ENCODE data around the gene BAG3.
"Not testable (repeated sequence)": the region's sequence is repeated elsewhere in the genome, so short reads cannot be mapped to it uniquely, and the experiment has no call there.

Gene BAG3

DNA sequence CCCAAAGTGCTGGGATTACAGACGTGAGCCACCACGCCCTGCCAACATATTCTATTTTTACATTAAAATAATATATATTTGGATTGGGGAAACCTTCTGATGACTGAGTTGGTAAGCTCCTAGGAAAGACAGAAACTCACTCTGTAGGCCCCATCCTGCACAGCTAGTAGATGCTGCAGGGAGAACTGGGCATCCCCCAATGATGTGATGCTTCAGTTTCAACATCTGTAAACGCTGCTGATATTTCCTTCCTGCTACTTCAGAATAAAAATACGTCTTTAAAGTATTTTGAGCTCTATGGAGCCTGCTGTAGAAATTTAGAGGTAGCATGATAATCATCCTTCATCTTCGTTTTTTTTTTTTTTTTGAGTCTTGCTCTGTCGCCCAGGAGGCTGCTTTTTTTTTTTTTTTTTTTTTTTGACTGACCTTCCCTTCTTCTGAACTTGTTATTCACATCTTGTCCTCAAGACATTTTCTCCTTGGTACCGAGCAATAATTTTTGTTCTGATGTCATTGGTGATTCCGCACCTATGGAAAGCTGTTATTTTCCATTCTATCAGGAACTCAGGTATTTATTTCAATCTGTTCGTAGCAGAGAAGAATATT, 52.8 kb downstream of the BAG3 start:
- Mint-ChIP-seq H3K9me3 (peaks cover 25% of the 10 kb centered on the region), H3K27ac (peak overlapping the region; percentile 87), H3K4me3 (peak overlapping the region; percentile 63), H3K36me3 (ENCODE audit: low read depth) (peaks cover 25% of the 10 kb centered on the region), H3K4me1 (ENCODE audit: low read depth) (peaks cover 44% of the 10 kb centered on the region), H3K27me3 (ENCODE audit: low read depth) (no peaks in the 10 kb centered on the region)
- DNase-seq (ENCODE audit: low spot score): no peak

DNA sequence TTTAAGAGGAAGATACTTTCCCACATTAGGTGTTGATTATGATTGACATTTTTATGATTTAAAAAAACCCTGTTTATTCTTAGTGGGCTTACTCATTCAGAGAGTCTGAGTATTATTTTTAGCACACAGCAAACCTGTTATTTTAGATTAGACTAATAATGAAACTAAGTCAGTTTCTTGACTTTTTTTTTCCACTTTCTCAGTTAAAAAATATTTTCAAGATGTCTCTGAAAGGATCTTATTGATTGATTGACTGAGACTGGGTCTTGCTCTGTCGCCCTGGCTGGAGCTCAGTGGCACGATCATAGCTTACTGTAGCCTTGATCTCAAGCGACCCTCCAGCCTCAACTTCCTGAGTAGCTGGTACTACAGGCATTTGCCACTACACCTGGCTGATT, 54.3 kb downstream of the BAG3 start:
- H3K4me3 Mint-ChIP-seq: peak overlapping the region; percentile 63
- no peak for DNase-seq (ENCODE audit: low spot score)
- H3K36me3 Mint-ChIP-seq (ENCODE audit: low read depth): peaks cover 25% of the 10 kb centered on the region
- peak overlapping the region; percentile 87 for H3K27ac Mint-ChIP-seq
- peaks cover 42% of the 10 kb centered on the region for H3K4me1 Mint-ChIP-seq (ENCODE audit: low read depth)
- H3K9me3 Mint-ChIP-seq: peaks cover 36% of the 10 kb centered on the region
- no peaks in the 10 kb centered on the region for H3K27me3 Mint-ChIP-seq (ENCODE audit: low read depth)

DNA sequence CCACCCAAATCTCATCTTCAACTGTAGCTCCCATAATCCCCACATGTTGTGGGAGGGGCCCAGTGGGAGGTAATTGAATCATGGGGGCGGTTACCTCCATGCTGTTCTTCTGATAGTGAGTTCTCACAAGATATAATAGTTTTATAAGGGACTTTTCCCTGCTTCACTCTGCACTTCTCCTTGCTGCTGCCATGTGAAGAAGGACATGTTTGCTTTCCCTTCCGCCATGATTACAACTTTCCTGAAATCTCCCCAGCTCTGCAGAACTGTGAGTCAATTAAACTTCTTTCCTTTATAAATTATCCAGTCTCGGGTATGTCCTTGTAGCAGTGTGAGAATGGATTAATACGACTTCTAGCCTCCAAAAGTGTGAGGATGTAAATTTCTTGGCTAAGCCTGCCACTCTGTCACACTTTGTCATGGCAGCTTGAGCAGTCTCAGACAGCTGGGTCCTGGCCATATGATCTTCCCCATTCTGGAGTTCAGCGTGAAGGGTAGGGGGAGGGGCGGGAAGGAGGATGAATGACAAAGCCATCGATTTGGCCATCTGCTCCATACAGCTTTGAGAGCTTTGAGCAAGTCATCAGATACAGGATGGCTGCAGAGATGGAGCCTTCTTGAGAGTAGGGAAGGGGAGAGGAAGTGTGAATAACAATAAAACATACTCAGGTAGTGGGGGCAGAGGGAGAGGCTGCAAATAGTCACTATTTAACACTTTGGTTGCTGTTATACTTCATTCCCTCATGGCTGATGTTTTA, 55.5 kb downstream of the BAG3 start:
- no peak overlapping the region for H3K27ac Mint-ChIP-seq
- no peak for DNase-seq (ENCODE audit: low spot score)
- H3K4me1 Mint-ChIP-seq (ENCODE audit: low read depth): peaks cover 39% of the 10 kb centered on the region
- no peaks in the 10 kb centered on the region for H3K27me3 Mint-ChIP-seq (ENCODE audit: low read depth)
- H3K36me3 Mint-ChIP-seq (ENCODE audit: low read depth): peaks cover 27% of the 10 kb centered on the region
- no peak overlapping the region for H3K4me3 Mint-ChIP-seq
- H3K9me3 Mint-ChIP-seq: peaks cover 45% of the 10 kb centered on the region

DNA sequence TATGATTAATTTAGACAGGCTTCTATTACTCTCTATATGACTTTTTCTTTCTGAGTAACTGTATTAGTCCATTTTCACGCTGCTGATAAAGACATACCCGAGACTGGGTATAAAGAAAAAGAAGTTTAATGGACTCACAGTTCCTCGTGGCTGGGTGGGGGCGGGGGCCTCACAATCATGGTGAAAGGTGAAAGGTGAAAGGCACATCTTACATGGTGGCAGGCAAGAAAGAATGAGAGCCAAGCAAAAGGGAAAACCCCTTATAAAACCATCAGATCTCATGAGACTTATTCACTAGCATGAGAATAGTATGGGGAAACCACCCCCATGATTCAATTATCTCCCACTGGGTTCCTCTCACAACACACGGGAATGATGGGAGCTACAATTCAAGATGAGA, 56.2 kb downstream of the BAG3 start:
- not testable (repeated sequence) for DNase-seq (ENCODE audit: low spot score)

DNA sequence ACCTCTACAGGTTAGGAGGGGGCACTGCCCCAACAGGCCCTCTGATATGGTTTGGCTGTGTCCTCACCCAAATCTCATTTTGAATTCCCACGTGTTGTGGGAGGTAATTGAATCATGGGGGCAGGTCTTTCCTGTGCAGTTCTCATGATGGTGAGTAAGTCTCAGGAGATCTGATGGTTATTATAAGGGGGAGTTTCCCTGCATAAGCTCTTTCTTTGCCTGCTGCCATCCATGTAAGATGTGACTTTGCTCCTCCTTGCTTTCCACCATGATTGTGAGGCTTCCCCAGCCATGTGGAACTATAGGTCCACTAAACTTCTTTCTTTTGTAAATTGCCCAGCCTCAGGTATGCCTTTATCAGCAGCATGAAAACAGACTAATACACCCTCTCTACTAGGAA, 59.8 kb downstream of the BAG3 start:
- not testable (repeated sequence) for H3K27ac Mint-ChIP-seq; H3K27me3 Mint-ChIP-seq (ENCODE audit: low read depth); DNase-seq (ENCODE audit: low spot score); H3K4me3 Mint-ChIP-seq
- Mint-ChIP-seq H3K36me3 (ENCODE audit: low read depth) (peaks cover 19% of the 10 kb centered on the region), H3K4me1 (ENCODE audit: low read depth) (peaks cover 14% of the 10 kb centered on the region), H3K9me3 (peaks cover 43% of the 10 kb centered on the region)

More for the DNA sequence above, 56.2 kb downstream of the BAG3 start:
- H3K4me3 Mint-ChIP-seq; H3K27me3 Mint-ChIP-seq (ENCODE audit: low read depth): not testable (repeated sequence)
- Mint-ChIP-seq H3K4me1 (ENCODE audit: low read depth) (peaks cover 39% of the 10 kb centered on the region), H3K9me3 (peaks cover 45% of the 10 kb centered on the region), H3K27ac (peak overlapping the region; percentile 26), H3K36me3 (ENCODE audit: low read depth) (peaks cover 27% of the 10 kb centered on the region)

GRCh38 chr10:119713744-119714483, 62.7 kb downstream of the BAG3 start:
- Mint-ChIP-seq H3K4me1 (ENCODE audit: low read depth) (peaks cover 3% of the 10 kb centered on the region), H3K36me3 (ENCODE audit: low read depth) (peaks cover 2% of the 10 kb centered on the region), H3K9me3 (peaks cover 21% of the 10 kb centered on the region), H3K27ac (no peak overlapping the region), H3K4me3 (no peak overlapping the region), H3K27me3 (ENCODE audit: low read depth) (peaks cover 8% of the 10 kb centered on the region)
- DNase-seq (ENCODE audit: low spot score): no peak

- DNase-seq (ENCODE audit: low spot score): no peak
- H3K27me3 Mint-ChIP-seq (ENCODE audit: low read depth): peaks cover 8% of the 10 kb centered on the region
- H3K4me3 Mint-ChIP-seq: no peak overlapping the region
- no peaks in the 10 kb centered on the region for H3K4me1 Mint-ChIP-seq (ENCODE audit: low read depth)
- H3K36me3 Mint-ChIP-seq (ENCODE audit: low read depth): peaks cover 2% of the 10 kb centered on the region
- no peak overlapping the region for H3K27ac Mint-ChIP-seq
- peaks cover 15% of the 10 kb centered on the region for H3K9me3 Mint-ChIP-seq
Observed at GRCh38 chr10:119714484-119714816, 63.3 kb downstream of the BAG3 start.

- peaks cover 9% of the 10 kb centered on the region for H3K9me3 Mint-ChIP-seq
- DNase-seq (ENCODE audit: low spot score): no peak
- H3K4me3 Mint-ChIP-seq: no peak overlapping the region
- H3K36me3 Mint-ChIP-seq (ENCODE audit: low read depth): no peaks in the 10 kb centered on the region
- peaks cover 8% of the 10 kb centered on the region for H3K27me3 Mint-ChIP-seq (ENCODE audit: low read depth)
- H3K27ac Mint-ChIP-seq: no peak overlapping the region
- H3K4me1 Mint-ChIP-seq (ENCODE audit: low read depth): no peaks in the 10 kb centered on the region
Observed at GRCh38 chr10:119715628-119716505, 64.7 kb downstream of the BAG3 start.

- Mint-ChIP-seq H3K9me3 (peaks cover 5% of the 10 kb centered on the region), H3K36me3 (ENCODE audit: low read depth) (peaks cover 1% of the 10 kb centered on the region), H3K27ac (no peak overlapping the region), H3K4me1 (ENCODE audit: low read depth) (peaks cover 27% of the 10 kb centered on the region), H3K27me3 (ENCODE audit: low read depth) (peaks cover 2% of the 10 kb centered on the region), H3K4me3 (no peak overlapping the region)
- no peak for DNase-seq (ENCODE audit: low spot score)
Observed at GRCh38 chr10:119723161-119723560, 72.0 kb downstream of the BAG3 start.

DNA sequence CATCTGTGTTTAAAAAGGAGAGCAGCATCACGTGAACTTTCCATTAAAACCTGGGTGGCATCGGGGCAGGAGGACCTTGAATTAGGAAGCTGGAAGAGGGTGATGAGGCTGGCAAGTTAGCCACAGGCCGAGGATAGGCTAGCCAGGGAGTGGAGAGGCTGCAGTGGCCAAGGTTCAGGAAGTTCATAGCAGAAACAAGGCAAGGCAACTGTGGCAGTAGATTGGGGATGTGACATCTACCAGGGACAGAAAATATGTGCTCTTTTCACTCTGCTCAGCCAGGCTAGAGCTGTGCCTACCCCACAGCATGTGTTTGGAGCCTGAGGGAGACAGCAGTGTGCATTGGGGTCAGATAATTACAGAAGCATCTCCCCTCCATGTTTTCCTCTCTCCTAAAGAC, 72.4 kb downstream of the BAG3 start:
- Mint-ChIP-seq H3K9me3 (peaks cover 5% of the 10 kb centered on the region), H3K27me3 (ENCODE audit: low read depth) (peaks cover 2% of the 10 kb centered on the region), H3K27ac (no peak overlapping the region), H3K4me3 (no peak overlapping the region), H3K4me1 (ENCODE audit: low read depth) (peaks cover 32% of the 10 kb centered on the region), H3K36me3 (ENCODE audit: low read depth) (peaks cover 1% of the 10 kb centered on the region)
- DNase-seq (ENCODE audit: low spot score): no peak

DNA sequence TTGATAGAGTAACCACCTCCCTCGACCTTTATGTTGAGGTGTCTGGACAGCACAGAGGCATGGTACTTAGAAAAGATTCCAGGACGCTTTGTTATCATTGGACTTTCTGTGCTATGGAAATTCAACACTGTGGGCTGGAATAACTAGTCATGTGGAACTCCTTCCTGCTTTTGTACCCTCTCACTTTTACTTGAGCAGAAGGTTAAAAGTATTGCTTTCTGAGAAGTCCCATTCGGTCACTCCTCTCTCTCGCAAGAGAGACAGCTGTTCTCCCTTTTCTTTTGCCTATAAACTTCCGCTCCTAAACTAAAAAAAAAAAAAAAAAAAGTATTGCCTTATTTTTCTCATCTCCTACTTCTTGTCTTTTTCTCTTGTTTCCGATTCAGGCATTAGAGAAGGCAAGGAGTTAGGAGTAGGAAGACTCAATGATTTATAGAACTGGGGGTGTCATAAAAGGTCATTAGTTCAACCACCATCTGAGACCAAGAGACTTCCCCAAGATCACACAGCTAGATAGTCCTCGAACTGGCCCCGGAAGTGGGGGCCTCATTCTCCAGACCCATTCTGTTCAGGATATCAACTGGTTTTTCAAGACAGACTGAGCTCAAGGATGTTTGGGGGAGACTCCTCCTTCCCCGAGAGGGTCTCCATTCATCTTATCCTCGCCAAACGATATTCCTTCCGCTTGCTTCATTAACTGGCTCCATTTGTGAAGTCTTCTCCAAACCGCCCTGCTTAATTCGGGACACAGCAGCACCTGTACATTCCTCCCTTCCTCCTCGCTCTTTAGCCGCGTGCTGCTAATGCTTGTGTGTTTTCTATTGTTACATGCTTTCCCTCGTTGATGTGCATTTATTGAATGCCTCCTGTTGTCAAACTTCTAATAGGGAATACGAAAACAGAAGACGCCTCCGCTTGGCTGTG, 73.7 kb downstream of the BAG3 start:
- peaks cover 2% of the 10 kb centered on the region for H3K27me3 Mint-ChIP-seq (ENCODE audit: low read depth)
- H3K4me3 Mint-ChIP-seq: peak overlapping the region; percentile 84
- peaks cover 1% of the 10 kb centered on the region for H3K36me3 Mint-ChIP-seq (ENCODE audit: low read depth)
- no peak for DNase-seq (ENCODE audit: low spot score)
- H3K27ac Mint-ChIP-seq: peak overlapping the region; percentile 20
- H3K9me3 Mint-ChIP-seq: peaks cover 5% of the 10 kb centered on the region
- H3K4me1 Mint-ChIP-seq (ENCODE audit: low read depth): peaks cover 36% of the 10 kb centered on the region

DNA sequence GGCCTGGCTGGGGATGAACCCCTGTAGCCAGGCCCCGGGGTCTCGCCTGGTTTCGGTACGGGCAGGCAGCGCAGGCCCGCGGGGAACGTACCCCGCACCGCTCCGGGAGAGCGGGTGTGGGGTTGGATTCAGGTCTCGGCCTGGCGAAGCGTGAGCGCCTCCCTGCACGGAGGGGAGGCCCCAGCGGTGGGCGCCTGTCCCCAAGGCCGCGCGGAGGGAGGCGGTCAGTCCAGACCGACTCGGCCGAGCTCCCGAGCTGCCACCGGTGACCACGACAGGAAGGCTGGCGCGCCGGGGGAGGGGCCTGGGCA, 74.3 kb downstream of the BAG3 start:
- Mint-ChIP-seq H3K36me3 (ENCODE audit: low read depth) (peaks cover 3% of the 10 kb centered on the region), H3K27ac (peak overlapping the region; percentile 20), H3K4me1 (ENCODE audit: low read depth) (peaks cover 37% of the 10 kb centered on the region), H3K27me3 (ENCODE audit: low read depth) (peaks cover 2% of the 10 kb centered on the region), H3K4me3 (peak overlapping the region; percentile 84), H3K9me3 (peaks cover 4% of the 10 kb centered on the region)
- no peak for DNase-seq (ENCODE audit: low spot score)

All from T-helper 2 cell treated with Interferon-gamma antibody and Interleukin-4, amounts not matched to agents 5 μg/mL and 100 μg/mL, for 36 hours (primary cell).